WI38 (cell line): ENCODE results near the gene SLC6A20.

ENCODE experiments used
- H3K4me3 ChIP-seq: 2 replicates; pipeline ENCODE4 v1.5.1; 2011; ENCODE audit warnings: low read depth, mild to moderate bottlenecking, control low read depth, low read length
- CTCF ChIP-seq: IDR thresholded peaks from 2 replicates; pipeline ENCODE4 v1.5.1; 2012; ENCODE audit warnings: low read depth, mild to moderate bottlenecking, control low read depth, low read length

SLC6A20 gene

GRCh38 chr3:45741742-45742460, 54.4 kb downstream of the SLC6A20 start:
- no peak overlapping the region for H3K4me3 ChIP-seq
- TF ChIP-seq CTCF = no peak

- no peak overlapping the region for H3K4me3 ChIP-seq
- TF ChIP-seq CTCF = no peak
Observed at GRCh38 chr3:45741247-45741646, 55.1 kb downstream of the SLC6A20 start.

DNA sequence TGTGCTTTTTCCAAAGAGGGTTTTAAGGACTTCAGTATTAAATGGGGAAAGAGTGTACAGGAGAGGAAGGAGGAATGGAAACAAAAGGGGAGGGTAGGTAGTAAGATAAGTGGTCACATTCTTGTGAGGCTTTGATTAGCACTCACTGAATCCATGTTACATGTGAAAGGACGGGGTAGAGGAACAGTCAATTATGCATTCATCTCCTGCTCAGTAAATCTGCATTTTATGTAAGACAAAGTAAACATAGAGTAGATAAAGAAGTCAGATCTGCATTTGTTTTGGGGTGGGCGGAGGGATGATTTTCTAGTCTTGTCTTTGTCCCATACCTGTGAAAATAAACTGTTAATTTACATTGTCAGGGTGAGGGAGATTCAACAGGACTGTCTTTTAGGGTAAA, 56.3 kb downstream of the SLC6A20 start:
- H3K4me3 ChIP-seq = no peak overlapping the region
- no peak for TF ChIP-seq CTCF

- no peak for TF ChIP-seq CTCF
- no peak overlapping the region for H3K4me3 ChIP-seq
Observed at GRCh38 chr3:45737234-45737633, 59.1 kb downstream of the SLC6A20 start.

DNA sequence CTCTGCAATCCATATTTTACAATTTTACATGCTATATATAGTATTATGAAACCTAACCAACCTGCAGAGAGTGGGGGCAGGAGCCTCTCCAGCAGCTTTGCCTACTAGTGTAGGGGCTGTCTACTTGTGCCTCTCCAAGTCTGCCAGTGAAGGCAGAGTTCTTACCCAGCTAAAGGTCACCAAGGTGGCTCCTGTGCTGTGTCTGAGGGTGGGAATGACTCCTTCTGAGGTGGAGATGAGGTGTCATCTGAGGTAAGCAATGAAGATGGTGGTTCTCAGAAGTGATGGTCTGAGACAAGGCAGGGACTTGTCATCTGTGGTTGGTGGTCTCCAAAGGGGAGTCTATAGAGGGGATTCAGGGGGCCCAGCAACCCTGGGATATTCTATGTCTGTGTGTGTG, 59.6 kb downstream of the SLC6A20 start:
- no peak overlapping the region for H3K4me3 ChIP-seq
- no peak for TF ChIP-seq CTCF

DNA sequence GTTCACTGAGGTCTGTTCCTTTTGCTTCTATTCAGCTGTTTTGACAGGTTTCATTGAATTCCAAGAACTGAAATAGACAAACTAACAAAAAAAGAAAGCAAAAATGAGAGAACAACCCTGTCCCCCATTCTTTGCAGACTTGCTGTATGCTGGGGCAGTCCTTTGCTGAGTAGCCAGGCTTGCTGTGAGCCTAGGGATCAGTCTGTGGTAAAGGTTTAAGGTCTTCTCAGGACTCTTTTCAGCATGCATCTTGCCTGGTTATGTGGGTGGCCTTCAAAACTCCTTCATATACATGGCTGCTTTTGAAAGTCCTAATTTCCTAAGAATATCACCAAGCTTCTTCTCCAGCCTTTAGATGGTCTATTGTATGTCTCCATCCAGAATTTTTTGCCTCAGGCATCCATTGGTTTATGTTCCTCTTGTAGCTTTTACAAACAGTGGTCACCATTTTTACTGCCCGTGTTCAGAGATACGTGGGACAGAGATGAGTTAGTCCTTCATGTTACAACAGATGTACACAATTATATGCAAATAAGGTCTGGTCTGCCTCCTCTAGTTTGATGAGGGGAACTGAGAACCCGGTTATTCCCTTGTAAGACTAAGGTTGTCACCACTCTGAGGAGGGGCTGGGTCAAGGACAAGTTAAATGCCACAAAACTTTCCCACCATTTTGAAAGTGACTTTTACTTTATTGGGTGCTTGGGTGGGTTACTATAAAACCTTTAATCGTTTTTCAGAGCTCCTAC, 65.8 kb downstream of the SLC6A20 start:
- no peak for TF ChIP-seq CTCF
- H3K4me3 ChIP-seq = no peak overlapping the region

- no peak overlapping the region for H3K4me3 ChIP-seq
- no peak for TF ChIP-seq CTCF
Observed at GRCh38 chr3:45729614-45730013, 66.7 kb downstream of the SLC6A20 start.
